SJSA1 (cell line): ENCODE data around the gene DOCK7. TPM values are rescaled to one million over a fixed set of nuclear protein-coding genes. Genes with fewer than 3 reads are reported as not detected.
"Not testable (repeated sequence)": the region's sequence is repeated elsewhere in the genome, so short reads cannot be mapped to it uniquely, and the experiment has no call there.

Source experiments
- DNase-seq, 2 experiments: peaks; one replicate each; pipeline ENCODE4 v3.0.0-alpha.2; 2015 to 2020; ENCODE audit warnings: low spot score in 2 of 2, low read depth in 1 of 2
- H3K27ac ChIP-seq: fragments of 250-450 bp; sonication (Bioruptor Pico); 2 replicates; pipeline ENCODE4 v1.5.1; 2020; ENCODE audit warnings: mild to moderate bottlenecking, moderate library complexity
- H3K27me3 ChIP-seq: fragments of 250-450 bp; sonication (Bioruptor Pico); replicated peaks from 2 replicates; pipeline ENCODE4 v1.5.1; 2020; ENCODE audit warnings: mild to moderate bottlenecking, moderate library complexity
- H3K36me3 ChIP-seq: fragments of 250-450 bp; sonication (Bioruptor Pico); 2 replicates; pipeline ENCODE4 v1.5.1; 2020; ENCODE audit warnings: mild to moderate bottlenecking
- H3K4me1 ChIP-seq: fragments of 250-450 bp; sonication (Bioruptor Pico); replicated peaks from 2 replicates; pipeline ENCODE4 v1.6.1; 2021; ENCODE audit warnings: mild to moderate bottlenecking
- H3K4me3 ChIP-seq: fragments of 250-450 bp; sonication (Bioruptor Pico); 2 replicates; pipeline ENCODE4 v1.5.1; 2020; ENCODE audit warnings: mild to moderate bottlenecking
- H3K9me3 ChIP-seq: fragments of 250-450 bp; sonication (Bioruptor Pico); replicated peaks from 2 replicates; pipeline ENCODE4 v1.5.1; 2020; ENCODE audit warnings: mild to moderate bottlenecking
- total RNA-seq: library from RNA; depleted of rRNA; stranded (reverse); fragments of >200 nt; shearing (Covaris generic); gene quantifications from 2 replicates; pipeline ENCODE4 v1.2.3, GENCODE V29; 2014

DOCK7 gene
- total RNA-seq, 1 experiment from 2014 or later = 47.3 TPM

- no peak for DNase-seq
- no peaks in the 10 kb centered on the region for H3K4me1 ChIP-seq
- H3K9me3 ChIP-seq = no peaks in the 10 kb centered on the region
- H3K27ac ChIP-seq = no peak overlapping the region
- H3K4me3 ChIP-seq = no peak overlapping the region
- H3K27me3 ChIP-seq = no peaks in the 10 kb centered on the region
- no peaks in the 10 kb centered on the region; the same call in 1 of the 2 replicates for H3K36me3 ChIP-seq
Measured at GRCh38 chr1:62573675-62574074, 114.5 kb downstream of the DOCK7 start.

GRCh38 chr1:62572476-62572875 lies 115.7 kb downstream of the DOCK7 start:
- Histone ChIP-seq H3K9me3 (peaks cover 5% of the 10 kb centered on the region), H3K4me1 (no peaks in the 10 kb centered on the region), H3K27ac (no peak overlapping the region), H3K4me3 (no peak overlapping the region), H3K36me3 (no peaks in the 10 kb centered on the region; the same call in 1 of the 2 replicates), H3K27me3 (no peaks in the 10 kb centered on the region)
- no peak for DNase-seq

GRCh38 chr1:62571517-62571916 lies 116.7 kb downstream of the DOCK7 start:
- not testable (repeated sequence) for H3K27ac ChIP-seq, H3K27me3 ChIP-seq, H3K9me3 ChIP-seq, H3K36me3 ChIP-seq, H3K4me3 ChIP-seq, DNase-seq, H3K4me1 ChIP-seq

- H3K27me3 ChIP-seq, H3K9me3 ChIP-seq, H3K27ac ChIP-seq, H3K36me3 ChIP-seq, H3K4me1 ChIP-seq, DNase-seq, H3K4me3 ChIP-seq: not testable (repeated sequence)
Measured at GRCh38 chr1:62567926-62568325, 120.3 kb downstream of the DOCK7 start.

- not testable (repeated sequence) for H3K36me3 ChIP-seq, DNase-seq, H3K27ac ChIP-seq, H3K9me3 ChIP-seq, H3K4me1 ChIP-seq, H3K27me3 ChIP-seq, H3K4me3 ChIP-seq
Measured at GRCh38 chr1:62567182-62567581, 121.0 kb downstream of the DOCK7 start.

GRCh38 chr1:62561306-62561705 lies 126.9 kb downstream of the DOCK7 start:
- Histone ChIP-seq H3K9me3 (no peaks in the 10 kb centered on the region), H3K4me3 (no peak overlapping the region)

GRCh38 chr1:62544570-62544969 lies 143.6 kb downstream of the DOCK7 start:
- H3K4me1 ChIP-seq = no peaks in the 10 kb centered on the region

More at GRCh38 chr1:62561306-62561705, 126.9 kb downstream of the DOCK7 start:
- no peak overlapping the region for H3K27ac ChIP-seq
- DNase-seq = no peak
- no peaks in the 10 kb centered on the region for H3K36me3 ChIP-seq
- no peaks in the 10 kb centered on the region for H3K27me3 ChIP-seq
- H3K4me1 ChIP-seq = no peaks in the 10 kb centered on the region

GRCh38 chr1:62541048-62541447 lies 147.1 kb downstream of the DOCK7 start:
- Histone ChIP-seq H3K4me3 (no peak overlapping the region), H3K36me3 (peaks cover 28% of the 10 kb centered on the region), H3K9me3 (no peaks in the 10 kb centered on the region), H3K27me3 (no peaks in the 10 kb centered on the region), H3K27ac (no peak overlapping the region), H3K4me1 (no peaks in the 10 kb centered on the region)
- no peak for DNase-seq

More at GRCh38 chr1:62544570-62544969, 143.6 kb downstream of the DOCK7 start:
- no peak overlapping the region for H3K27ac ChIP-seq
- no peak for DNase-seq
- H3K9me3 ChIP-seq = no peaks in the 10 kb centered on the region
- peaks cover 14% of the 10 kb centered on the region; the same call in 1 of the 2 replicates for H3K36me3 ChIP-seq
- H3K4me3 ChIP-seq = no peak overlapping the region
- H3K27me3 ChIP-seq = no peaks in the 10 kb centered on the region

GRCh38 chr1:62539028-62539447 lies 149.1 kb downstream of the DOCK7 start:
- Histone ChIP-seq H3K9me3 (no peaks in the 10 kb centered on the region), H3K36me3 (peaks cover 28% of the 10 kb centered on the region), H3K27ac (no peak overlapping the region), H3K4me3 (no peak overlapping the region), H3K4me1 (no peaks in the 10 kb centered on the region), H3K27me3 (no peaks in the 10 kb centered on the region)
- no peak for DNase-seq

GRCh38 chr1:62536865-62537264 lies 151.3 kb downstream of the DOCK7 start:
- no peak for DNase-seq
- Histone ChIP-seq H3K36me3 (peaks cover 23% of the 10 kb centered on the region), H3K27ac (no peak overlapping the region), H3K4me1 (no peaks in the 10 kb centered on the region), H3K9me3 (no peaks in the 10 kb centered on the region), H3K4me3 (no peak overlapping the region), H3K27me3 (no peaks in the 10 kb centered on the region)

- Histone ChIP-seq H3K27me3 (no peaks in the 10 kb centered on the region), H3K9me3 (no peaks in the 10 kb centered on the region), H3K27ac (no peak overlapping the region), H3K4me3 (no peak overlapping the region), H3K36me3 (no peaks in the 10 kb centered on the region; the same call in 1 of the 2 replicates), H3K4me1 (no peaks in the 10 kb centered on the region)
- DNase-seq = peak in 1 of 2 experiments; percentile 8
Measured at GRCh38 chr1:62530516-62531154, 157.6 kb downstream of the DOCK7 start.

- no peaks in the 10 kb centered on the region for H3K4me1 ChIP-seq
- no peaks in the 10 kb centered on the region for H3K27me3 ChIP-seq
- no peaks in the 10 kb centered on the region for H3K9me3 ChIP-seq
- DNase-seq = no peak
- no peaks in the 10 kb centered on the region; the same call in 1 of the 2 replicates for H3K36me3 ChIP-seq
- H3K27ac ChIP-seq = no peak overlapping the region
- H3K4me3 ChIP-seq = no peak overlapping the region
Measured at GRCh38 chr1:62529227-62529626, 159.0 kb downstream of the DOCK7 start.

- no peaks in the 10 kb centered on the region for H3K36me3 ChIP-seq
- H3K9me3 ChIP-seq = no peaks in the 10 kb centered on the region
- no peaks in the 10 kb centered on the region for H3K27me3 ChIP-seq
- no peaks in the 10 kb centered on the region for H3K4me1 ChIP-seq
- H3K27ac ChIP-seq = no peak overlapping the region
- DNase-seq = no peak
- H3K4me3 ChIP-seq = no peak overlapping the region
Measured at GRCh38 chr1:62528015-62528414, 160.2 kb downstream of the DOCK7 start.

GRCh38 chr1:62527346-62527745 lies 160.8 kb downstream of the DOCK7 start:
- not testable (repeated sequence) for H3K4me3 ChIP-seq, H3K36me3 ChIP-seq, DNase-seq, H3K27me3 ChIP-seq, H3K27ac ChIP-seq, H3K9me3 ChIP-seq, H3K4me1 ChIP-seq

GRCh38 chr1:62523860-62524259 lies 164.3 kb downstream of the DOCK7 start:
- no peaks in the 10 kb centered on the region for H3K27me3 ChIP-seq
- no peaks in the 10 kb centered on the region; the same call in 1 of the 2 replicates for H3K36me3 ChIP-seq
- no peaks in the 10 kb centered on the region for H3K4me1 ChIP-seq
- no peak overlapping the region for H3K27ac ChIP-seq
- H3K4me3 ChIP-seq = no peak overlapping the region
- DNase-seq = no peak
- H3K9me3 ChIP-seq = no peaks in the 10 kb centered on the region
